GM23338 (cell line): ENCODE data around the gene ICOS. TPM values are rescaled to one million over a fixed set of nuclear protein-coding genes. Genes with fewer than 3 reads are reported as not detected.

Source experiments
- ATAC-seq: fragments of 200-7000 bp; cut with Tn5 transposase; 3 replicates; pipeline ENCODE4 v1.9.1; 2020
- DNase-seq: peaks from one replicate; pipeline ENCODE4 v3.0.0-alpha.2; 2015; ENCODE audit warnings: low spot score
- H2AFZ ChIP-seq: fragments of 200-600 bp; sonication (generic); 2 replicates; pipeline ENCODE4 v1.8.0; 2016; ENCODE audit warnings: antibody characterized with exemption, mild to moderate bottlenecking, moderate library complexity
- H3F3A ChIP-seq: fragments of 200-600 bp; sonication (generic); replicated peaks from 2 replicates; pipeline ENCODE4 v1.8.0; 2017; ENCODE audit warnings: antibody characterized with exemption, mixed run types, low read depth
- H3K27ac ChIP-seq: fragments of 200-600 bp; sonication (generic); 2 replicates; pipeline ENCODE4 v1.6.1; 2016; ENCODE audit warnings: low read depth
- H3K27me3 ChIP-seq: fragments of 200-600 bp; sonication (generic); 2 replicates; pipeline ENCODE4 v1.8.0; 2016; ENCODE audit warnings: mild to moderate bottlenecking, mixed run types, moderate library complexity; ENCODE audit not compliant: insufficient read depth
- H3K36me3 ChIP-seq: fragments of 200-600 bp; sonication (generic); 2 replicates; pipeline ENCODE4 v1.8.0; 2016; ENCODE audit warnings: mild to moderate bottlenecking; ENCODE audit not compliant: insufficient read depth
- H3K4me1 ChIP-seq: fragments of 200-600 bp; sonication (generic); 2 replicates; pipeline ENCODE4 v1.8.0; 2016; ENCODE audit warnings: mild to moderate bottlenecking, moderate library complexity; ENCODE audit not compliant: insufficient read depth
- H3K4me2 ChIP-seq: fragments of 200-600 bp; sonication (generic); 2 replicates; pipeline ENCODE4 v1.7.1; 2017; ENCODE audit warnings: mixed run types
- H3K4me3 ChIP-seq: fragments of 200-600 bp; sonication (generic); 2 replicates; pipeline ENCODE4 v1.6.1; 2016; ENCODE audit warnings: mixed run types
- H3K79me2 ChIP-seq: fragments of 200-600 bp; sonication (generic); replicated peaks from 2 replicates; pipeline ENCODE4 v1.8.0; 2017; ENCODE audit warnings: mild to moderate bottlenecking; ENCODE audit not compliant: insufficient read depth
- H3K9me2 ChIP-seq: fragments of 200-600 bp; sonication (generic); 2 replicates; pipeline ENCODE4 v1.8.0; 2017; ENCODE audit not compliant: insufficient read depth
- H4K20me1 ChIP-seq: fragments of 200-600 bp; sonication (generic); replicated peaks from 2 replicates; pipeline ENCODE4 v1.8.0; 2017; ENCODE audit warnings: mild to moderate bottlenecking; ENCODE audit not compliant: insufficient read depth
- H3K27ac Mint-ChIP-seq: 2 replicates; pipeline ENCODE4 v1.8.0; 2020; ENCODE audit warnings: inconsistent platforms, mild to moderate bottlenecking, moderate library complexity, mixed read lengths
- H3K27me3 Mint-ChIP-seq: 3 replicates; pipeline ENCODE4 v1.8.0; 2022; ENCODE audit warnings: low read depth, mild to moderate bottlenecking, moderate library complexity, mixed read lengths, inconsistent platforms; ENCODE audit not compliant: insufficient read depth, poor library complexity
- H3K36me3 Mint-ChIP-seq: 3 replicates; pipeline ENCODE4 v1.8.0; 2021; ENCODE audit warnings: low read depth, mild to moderate bottlenecking, inconsistent platforms, moderate library complexity, mixed read lengths
- H3K4me1 Mint-ChIP-seq: 3 replicates; pipeline ENCODE4 v1.8.0; 2020; ENCODE audit warnings: mild to moderate bottlenecking, inconsistent platforms, mixed read lengths
- H3K4me3 Mint-ChIP-seq: 3 replicates; pipeline ENCODE4 v1.8.0; 2021; ENCODE audit warnings: moderate library complexity, mild to moderate bottlenecking, inconsistent platforms, mixed read lengths
- H3K9me3 Mint-ChIP-seq: 3 replicates; pipeline ENCODE4 v1.8.0; 2020; ENCODE audit warnings: moderate library complexity, mild to moderate bottlenecking, inconsistent platforms, mixed read lengths
- CREB1 ChIP-seq: fragments of 250-450 bp; sonication (Bioruptor Pico); IDR thresholded peaks from 2 replicates; pipeline ENCODE4 v1.5.0; 2020; ENCODE audit warnings: low read depth, mild to moderate bottlenecking, moderate library complexity
- EZH2 ChIP-seq: fragments of 200-600 bp; sonication (generic); IDR thresholded peaks from one replicate; pipeline ENCODE4 v1.8.0; 2017; ENCODE audit warnings: antibody characterized with exemption, mild to moderate bottlenecking, low read depth; ENCODE audit not compliant: unreplicated experiment
- EZH2phosphoT487 ChIP-seq: fragments of 200-600 bp; sonication (generic); IDR thresholded peaks from one replicate; pipeline ENCODE4 v1.8.1; 2018; ENCODE audit warnings: antibody characterized with exemption; ENCODE audit not compliant: unreplicated experiment
- JUNB ChIP-seq: IDR thresholded peaks from one replicate; pipeline ENCODE4 v1.6.1; 2016; ENCODE audit warnings: antibody characterized with exemption; ENCODE audit not compliant: unreplicated experiment
- POLR2AphosphoS5 ChIP-seq: IDR thresholded peaks from 2 replicates; pipeline ENCODE4 v1.6.1; 2016; ENCODE audit warnings: antibody characterized with exemption, low read depth
- ZNF114 ChIP-seq: fragments of 250-450 bp; sonication (Bioruptor Pico); IDR thresholded peaks from 2 replicates; pipeline ENCODE4 v1.5.0; 2020; ENCODE audit warnings: mild to moderate bottlenecking, moderate library complexity
- ZNF331 ChIP-seq: fragments of 250-450 bp; sonication (Bioruptor Pico); IDR thresholded peaks from 2 replicates; pipeline ENCODE4 v1.5.0; 2020; ENCODE audit warnings: low read depth, mild to moderate bottlenecking, moderate library complexity
- polyA plus RNA-seq: library from polyadenylated mRNA; unstranded; fragments of >200 nt; fragmentation: Nextera tagmentation; extraction: Ambion mirVana; gene quantifications from 2 replicates; pipeline ENCODE4 v1.2.1, GENCODE V29; 2016
- total RNA-seq: library from RNA; depleted of rRNA; stranded (reverse); fragments of >200 nt; shearing (Covaris generic); gene quantifications from 2 replicates; pipeline ENCODE4 v1.2.3, GENCODE V29; 2014
- TF ChIP-seq, protein P1 (sequence below): IDR thresholded peaks from 2 replicates; pipeline ENCODE4 v1.6.1; 2016; ENCODE audit warnings: antibody characterized with exemption
- TF ChIP-seq, protein P2 (sequence below): IDR thresholded peaks from one replicate; pipeline ENCODE4 v1.6.1; 2018; ENCODE audit warnings: antibody characterized with exemption; ENCODE audit not compliant: unreplicated experiment
- TF ChIP-seq, protein P3 (sequence below), 2 experiments: fragments of 200-600 bp in 1 of 2; sonication (generic) in 1 of 2; conservative IDR thresholded peaks; 2 replicates each; pipeline versions ENCODE4 v1.5.1 to v1.6.1; 2016 to 2017; ENCODE audit warnings: antibody characterized with exemption in 2 of 2, low read depth in 2 of 2, mild to moderate bottlenecking in 2 of 2, moderate library complexity in 1 of 2

The ICOS gene
- total and polyA plus RNA-seq, 2 experiments from 2014 or later = not detected

- no peak for TF ChIP-seq CREB1 (CRISPR knock-in tag)
- TF ChIP-seq, protein P1, sequence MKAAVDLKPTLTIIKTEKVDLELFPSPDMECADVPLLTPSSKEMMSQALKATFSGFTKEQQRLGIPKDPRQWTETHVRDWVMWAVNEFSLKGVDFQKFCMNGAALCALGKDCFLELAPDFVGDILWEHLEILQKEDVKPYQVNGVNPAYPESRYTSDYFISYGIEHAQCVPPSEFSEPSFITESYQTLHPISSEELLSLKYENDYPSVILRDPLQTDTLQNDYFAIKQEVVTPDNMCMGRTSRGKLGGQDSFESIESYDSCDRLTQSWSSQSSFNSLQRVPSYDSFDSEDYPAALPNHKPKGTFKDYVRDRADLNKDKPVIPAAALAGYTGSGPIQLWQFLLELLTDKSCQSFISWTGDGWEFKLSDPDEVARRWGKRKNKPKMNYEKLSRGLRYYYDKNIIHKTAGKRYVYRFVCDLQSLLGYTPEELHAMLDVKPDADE = no peak
- TF ChIP-seq ZNF114 = no peak
- no peak for TF ChIP-seq EZH2phosphoT487
- TF ChIP-seq, protein P2, sequence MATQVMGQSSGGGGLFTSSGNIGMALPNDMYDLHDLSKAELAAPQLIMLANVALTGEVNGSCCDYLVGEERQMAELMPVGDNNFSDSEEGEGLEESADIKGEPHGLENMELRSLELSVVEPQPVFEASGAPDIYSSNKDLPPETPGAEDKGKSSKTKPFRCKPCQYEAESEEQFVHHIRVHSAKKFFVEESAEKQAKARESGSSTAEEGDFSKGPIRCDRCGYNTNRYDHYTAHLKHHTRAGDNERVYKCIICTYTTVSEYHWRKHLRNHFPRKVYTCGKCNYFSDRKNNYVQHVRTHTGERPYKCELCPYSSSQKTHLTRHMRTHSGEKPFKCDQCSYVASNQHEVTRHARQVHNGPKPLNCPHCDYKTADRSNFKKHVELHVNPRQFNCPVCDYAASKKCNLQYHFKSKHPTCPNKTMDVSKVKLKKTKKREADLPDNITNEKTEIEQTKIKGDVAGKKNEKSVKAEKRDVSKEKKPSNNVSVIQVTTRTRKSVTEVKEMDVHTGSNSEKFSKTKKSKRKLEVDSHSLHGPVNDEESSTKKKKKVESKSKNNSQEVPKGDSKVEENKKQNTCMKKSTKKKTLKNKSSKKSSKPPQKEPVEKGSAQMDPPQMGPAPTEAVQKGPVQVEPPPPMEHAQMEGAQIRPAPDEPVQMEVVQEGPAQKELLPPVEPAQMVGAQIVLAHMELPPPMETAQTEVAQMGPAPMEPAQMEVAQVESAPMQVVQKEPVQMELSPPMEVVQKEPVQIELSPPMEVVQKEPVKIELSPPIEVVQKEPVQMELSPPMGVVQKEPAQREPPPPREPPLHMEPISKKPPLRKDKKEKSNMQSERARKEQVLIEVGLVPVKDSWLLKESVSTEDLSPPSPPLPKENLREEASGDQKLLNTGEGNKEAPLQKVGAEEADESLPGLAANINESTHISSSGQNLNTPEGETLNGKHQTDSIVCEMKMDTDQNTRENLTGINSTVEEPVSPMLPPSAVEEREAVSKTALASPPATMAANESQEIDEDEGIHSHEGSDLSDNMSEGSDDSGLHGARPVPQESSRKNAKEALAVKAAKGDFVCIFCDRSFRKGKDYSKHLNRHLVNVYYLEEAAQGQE = no peak
- TF ChIP-seq POLR2AphosphoS5 = no peak
- no peak for TF ChIP-seq ZNF331 (CRISPR knock-in tag)
- TF ChIP-seq, protein P3, sequence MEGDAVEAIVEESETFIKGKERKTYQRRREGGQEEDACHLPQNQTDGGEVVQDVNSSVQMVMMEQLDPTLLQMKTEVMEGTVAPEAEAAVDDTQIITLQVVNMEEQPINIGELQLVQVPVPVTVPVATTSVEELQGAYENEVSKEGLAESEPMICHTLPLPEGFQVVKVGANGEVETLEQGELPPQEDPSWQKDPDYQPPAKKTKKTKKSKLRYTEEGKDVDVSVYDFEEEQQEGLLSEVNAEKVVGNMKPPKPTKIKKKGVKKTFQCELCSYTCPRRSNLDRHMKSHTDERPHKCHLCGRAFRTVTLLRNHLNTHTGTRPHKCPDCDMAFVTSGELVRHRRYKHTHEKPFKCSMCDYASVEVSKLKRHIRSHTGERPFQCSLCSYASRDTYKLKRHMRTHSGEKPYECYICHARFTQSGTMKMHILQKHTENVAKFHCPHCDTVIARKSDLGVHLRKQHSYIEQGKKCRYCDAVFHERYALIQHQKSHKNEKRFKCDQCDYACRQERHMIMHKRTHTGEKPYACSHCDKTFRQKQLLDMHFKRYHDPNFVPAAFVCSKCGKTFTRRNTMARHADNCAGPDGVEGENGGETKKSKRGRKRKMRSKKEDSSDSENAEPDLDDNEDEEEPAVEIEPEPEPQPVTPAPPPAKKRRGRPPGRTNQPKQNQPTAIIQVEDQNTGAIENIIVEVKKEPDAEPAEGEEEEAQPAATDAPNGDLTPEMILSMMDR (conservative IDR thresholded peaks at IDR 0.05; ENCODE audit: low read depth in 2 of 2) = no peak
- TF ChIP-seq JUNB = no peak
Measured at GRCh38 chr2:203913947-203914346, 22.6 kb upstream of the ICOS start (continued).

GRCh38 chr2:203914546-203915182, 21.9 kb upstream of the ICOS start:
- Histone ChIP-seq H3K27ac (no peak overlapping the region), H3K79me2 (no peaks in the 10 kb centered on the region), H2AFZ (no peak overlapping the region), H3F3A (no peaks in the 10 kb centered on the region), H3K4me3 (no peak overlapping the region), H3K9me2 (no peaks in the 10 kb centered on the region), H3K36me3 (no peaks in the 10 kb centered on the region), H3K4me2 (no peak overlapping the region), H3K4me1 (no peaks in the 10 kb centered on the region), H3K27me3 (no peaks in the 10 kb centered on the region), H4K20me1 (no peaks in the 10 kb centered on the region)
- Mint-ChIP-seq H3K4me3 (no peak overlapping the region), H3K4me1 (peaks cover 10% of the 10 kb centered on the region; the same call in 2 of the 3 replicates), H3K27me3 (no peaks in the 10 kb centered on the region), H3K9me3 (no peaks in the 10 kb centered on the region), H3K36me3 (no peaks in the 10 kb centered on the region), H3K27ac (no peak overlapping the region)
- DNase-seq (no peak), ATAC-seq (no peak)
- TF ChIP-seq, protein P3 (conservative IDR thresholded peaks at IDR 0.05; ENCODE audit: low read depth in 2 of 2) = no peak
- TF ChIP-seq EZH2 = no peak
- TF ChIP-seq, protein P2 = no peak
